GDM1 (cell line): ENCODE measurements around the gene PDCD5.
"Not testable (repeated sequence)": the region's sequence is repeated elsewhere in the genome, so short reads cannot be mapped to it uniquely, and the experiment has no call there.

Experiments used
- DNase-seq: peaks from one replicate; lab custom pipeline; 2025; lab: John Stamatoyannopoulos, UW

PDCD5 gene

GRCh38 chr19:32580353-32580900 is 563 bp upstream of the PDCD5 start:
- no peak for DNase-seq

DNA sequence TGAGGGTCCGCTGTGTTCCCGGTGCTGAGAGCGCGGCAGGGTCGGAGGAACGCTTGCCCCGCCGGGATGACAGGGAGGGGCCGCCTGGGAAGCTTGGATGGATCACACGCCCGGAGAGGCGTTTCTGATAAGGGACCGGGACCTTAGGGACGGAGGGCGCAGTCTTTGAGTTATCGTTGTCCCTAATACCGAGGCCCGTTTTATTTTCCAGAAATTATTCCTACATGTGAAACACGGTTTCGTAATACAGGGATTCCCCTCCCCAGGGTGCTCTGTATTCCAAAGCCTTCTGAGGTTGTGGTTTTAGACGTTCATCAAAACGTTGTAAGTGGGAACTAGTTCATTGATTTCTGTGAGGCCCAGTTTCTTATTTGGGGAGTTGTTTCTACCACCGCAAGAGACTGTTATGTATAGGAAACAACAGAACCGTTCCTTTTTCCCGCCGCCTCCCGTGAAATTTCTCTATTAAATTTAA is 752 bp downstream of the PDCD5 start:
- no peak for DNase-seq

DNA sequence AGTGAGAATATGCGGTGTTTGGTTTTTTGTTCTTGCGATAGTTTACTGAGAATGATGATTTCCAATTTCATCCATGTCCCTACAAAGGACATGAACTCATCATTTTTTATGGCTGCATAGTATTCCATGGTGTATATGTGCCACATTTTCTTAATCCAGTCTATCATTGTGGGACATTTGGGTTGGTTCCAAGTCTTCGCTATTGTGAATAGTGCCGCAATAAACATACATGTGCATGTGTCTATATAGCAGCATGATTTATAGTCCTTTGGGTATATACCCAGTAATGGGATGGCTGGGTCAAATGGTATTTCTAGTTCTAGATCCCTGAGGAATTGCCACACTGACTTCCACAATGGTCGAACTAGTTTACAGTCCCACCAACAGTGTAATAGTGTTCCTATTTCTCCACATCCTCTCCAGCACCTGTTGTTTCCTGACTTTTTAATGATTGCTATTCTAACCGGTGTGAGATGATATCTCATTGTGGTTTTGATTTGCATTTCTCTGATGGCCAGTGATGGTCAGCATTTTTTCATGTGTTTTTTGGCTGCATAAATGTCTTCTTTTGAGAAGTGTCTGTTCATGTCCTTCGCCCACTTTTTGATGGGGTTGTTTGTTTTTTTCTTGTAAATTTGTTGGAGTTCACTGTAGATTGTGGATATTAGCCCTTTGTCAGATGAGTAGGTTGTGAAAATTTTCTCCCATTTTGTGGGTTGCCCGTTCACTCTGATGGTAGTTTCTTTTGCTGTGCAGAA is 6.9 kb downstream of the PDCD5 start:
- DNase-seq: not testable (repeated sequence)

- DNase-seq: no peak
Measured at GRCh38 chr19:32594021-32594420, 13.0 kb downstream of the PDCD5 start.

DNA sequence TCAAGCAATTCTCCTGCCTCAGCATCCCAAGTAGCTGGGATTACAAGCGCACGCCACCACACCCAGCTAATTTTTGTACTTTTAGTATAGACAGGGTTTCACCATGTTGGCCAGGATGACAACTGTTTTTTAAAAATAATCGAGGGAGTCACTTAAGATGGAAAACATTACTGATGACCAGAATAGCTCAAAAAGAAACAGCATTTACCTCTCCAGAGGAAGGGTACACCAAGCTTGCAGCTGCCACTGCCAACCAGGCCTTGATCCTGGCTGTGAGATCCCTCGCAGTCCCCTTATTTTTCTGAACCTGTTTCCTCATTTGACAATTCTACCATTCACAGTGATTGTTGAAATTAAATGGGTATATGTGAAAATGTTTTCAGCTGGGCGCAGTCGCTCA is 14.5 kb downstream of the PDCD5 start:
- DNase-seq: no peak

DNA sequence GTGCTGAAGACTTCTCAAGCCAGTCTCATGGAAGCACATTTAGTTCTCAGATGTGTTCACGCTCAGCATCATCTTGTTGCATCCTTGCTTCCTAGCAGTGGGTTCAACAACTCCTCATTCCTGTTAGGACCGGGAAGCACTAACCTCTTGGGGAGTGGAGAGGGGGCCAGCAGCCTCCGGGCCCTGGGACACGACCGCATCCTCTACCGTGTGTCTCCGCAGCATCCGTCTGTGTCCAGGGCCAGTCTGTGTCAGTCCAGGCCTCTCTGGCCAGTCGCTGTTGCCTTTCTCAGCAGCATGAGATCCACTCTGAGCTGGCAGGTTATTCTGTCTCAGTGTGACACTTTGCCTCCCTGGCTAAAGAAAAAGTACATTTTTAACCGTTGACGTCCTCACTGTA is 17.0 kb downstream of the PDCD5 start:
- DNase-seq: no peak

DNA sequence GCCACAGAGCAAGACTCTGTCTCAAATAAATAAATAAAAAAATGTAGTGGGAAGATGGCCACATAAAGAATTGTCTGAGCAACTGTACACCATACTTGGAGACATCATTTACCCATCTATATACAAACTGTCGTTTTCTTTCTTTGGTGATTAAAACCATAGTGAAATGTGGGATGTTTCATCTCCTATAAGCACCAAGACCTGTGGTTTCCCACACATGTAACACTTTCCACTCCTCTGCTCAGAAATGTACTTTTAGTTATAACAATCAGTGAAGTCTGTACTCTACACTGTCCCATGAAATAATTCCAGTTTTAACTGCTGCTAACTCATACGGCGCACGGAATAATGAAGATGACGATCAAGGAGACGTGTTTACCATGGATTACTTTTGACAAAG is 18.3 kb downstream of the PDCD5 start:
- DNase-seq: no peak

DNA sequence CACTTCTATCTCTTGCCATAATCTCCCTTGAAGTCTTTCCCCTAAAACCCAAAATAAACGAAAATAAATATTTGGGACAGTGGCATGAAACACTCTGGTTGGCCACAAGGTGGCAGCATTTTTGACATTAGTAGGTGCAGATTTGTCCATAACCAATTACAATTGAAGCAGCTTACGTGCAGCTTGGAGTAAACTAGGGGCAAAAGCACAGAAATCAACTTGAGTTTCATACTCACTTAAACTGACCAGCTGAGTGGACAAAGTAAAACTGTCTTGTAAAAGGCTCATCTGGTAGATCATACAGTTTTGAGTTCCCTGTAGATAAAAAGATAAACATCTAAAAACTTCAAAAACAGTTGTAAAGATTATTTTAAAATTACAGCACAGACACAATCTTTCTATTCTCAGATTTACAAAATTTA is 18.8 kb downstream of the PDCD5 start:
- DNase-seq: no peak

- DNase-seq: no peak
Measured at GRCh38 chr19:32603961-32604360, 23.0 kb downstream of the PDCD5 start.

GRCh38 chr19:32605544-32605943 is 24.6 kb downstream of the PDCD5 start:
- DNase-seq: no peak

DNA sequence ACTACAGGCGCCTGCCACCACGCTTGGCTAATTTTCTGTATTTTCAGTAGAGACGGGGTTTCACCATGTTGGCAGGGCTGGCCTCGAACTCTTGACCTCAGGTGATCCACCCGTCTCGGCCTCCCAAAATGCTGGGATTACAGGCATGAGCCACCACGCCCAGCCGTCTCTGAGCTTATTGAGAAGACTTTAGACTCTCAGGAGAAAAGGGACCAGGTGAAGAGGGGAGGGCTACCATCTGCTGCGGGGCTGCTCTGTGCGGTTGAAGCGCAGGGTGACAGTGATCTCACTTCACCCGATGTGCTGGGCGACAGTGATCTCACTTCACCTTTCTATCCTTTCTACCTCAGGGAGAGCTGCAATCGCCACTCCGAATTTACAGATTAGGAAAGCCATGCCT is 25.3 kb downstream of the PDCD5 start:
- DNase-seq: no peak

DNA sequence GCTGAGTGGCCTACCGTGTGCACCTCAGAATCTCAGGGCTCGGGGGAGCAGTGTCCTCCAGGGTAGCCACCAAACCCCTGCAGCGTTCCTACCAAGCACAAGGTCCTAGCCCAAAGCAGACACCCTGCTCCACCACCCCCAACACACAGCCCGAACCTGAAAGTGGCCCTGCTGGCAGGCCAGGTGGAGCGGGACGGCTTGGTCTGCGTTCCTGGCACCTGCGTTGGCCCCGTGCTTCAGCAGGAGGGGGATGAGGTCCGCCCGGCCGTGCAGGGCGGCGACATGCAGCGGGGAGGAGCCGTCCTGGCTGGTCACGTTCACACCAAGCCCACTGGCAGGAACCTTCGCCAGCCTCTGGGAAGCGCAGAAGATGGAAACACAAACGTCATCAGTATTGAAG is 26.5 kb downstream of the PDCD5 start:
- DNase-seq: no peak

- no peak for DNase-seq
Measured at GRCh38 chr19:32611161-32611560, 30.2 kb downstream of the PDCD5 start.

GRCh38 chr19:32613008-32613407 is 32.0 kb downstream of the PDCD5 start:
- DNase-seq: no peak

- no peak for DNase-seq
Measured at GRCh38 chr19:32614916-32615315, 33.9 kb downstream of the PDCD5 start.

GRCh38 chr19:32615569-32615968 is 34.6 kb downstream of the PDCD5 start:
- DNase-seq: no peak

- no peak for DNase-seq
Measured at GRCh38 chr19:32619051-32619685, 38.2 kb downstream of the PDCD5 start.

DNA sequence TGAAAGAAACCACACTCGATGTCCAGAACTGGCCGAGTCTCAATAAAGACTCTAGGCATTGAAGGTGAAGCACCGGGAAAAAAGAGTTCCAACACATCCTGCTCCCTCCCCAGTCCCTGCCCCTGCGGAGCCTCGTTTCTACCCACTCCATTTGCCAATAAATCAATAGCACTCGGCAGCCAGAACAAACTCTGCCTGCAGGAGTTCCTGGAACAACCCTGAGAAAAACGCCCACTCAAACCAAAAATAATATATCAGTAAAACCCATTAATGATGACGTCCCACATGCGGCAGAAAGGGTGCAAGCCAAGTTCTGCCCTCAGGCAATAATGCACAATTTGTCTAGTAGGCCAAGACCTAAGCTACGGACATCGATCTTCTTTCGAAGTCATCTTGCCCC is 41.0 kb downstream of the PDCD5 start:
- DNase-seq: no peak

GRCh38 chr19:32624410-32624809 is 43.4 kb downstream of the PDCD5 start:
- DNase-seq: no peak

DNA sequence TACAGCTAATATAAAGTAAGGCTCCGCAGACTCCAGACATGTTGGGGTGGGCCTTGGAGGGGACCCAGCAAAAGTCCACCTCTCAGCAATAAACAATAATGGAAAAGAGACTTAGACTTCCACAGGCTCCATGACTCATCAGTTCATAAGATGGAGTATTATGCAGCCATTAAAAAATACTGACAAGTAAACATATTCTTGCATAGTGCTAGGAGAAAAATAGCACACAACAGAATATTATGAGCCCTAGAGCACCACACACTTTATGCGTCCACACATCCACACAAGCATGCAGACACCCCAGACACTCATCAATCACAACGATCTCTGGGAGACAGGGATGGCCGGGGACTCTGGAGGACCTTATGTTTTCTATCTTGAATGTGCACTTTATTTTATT is 46.0 kb downstream of the PDCD5 start:
- DNase-seq: no peak

GRCh38 chr19:32627714-32628270 is 46.8 kb downstream of the PDCD5 start:
- DNase-seq: no peak

DNA sequence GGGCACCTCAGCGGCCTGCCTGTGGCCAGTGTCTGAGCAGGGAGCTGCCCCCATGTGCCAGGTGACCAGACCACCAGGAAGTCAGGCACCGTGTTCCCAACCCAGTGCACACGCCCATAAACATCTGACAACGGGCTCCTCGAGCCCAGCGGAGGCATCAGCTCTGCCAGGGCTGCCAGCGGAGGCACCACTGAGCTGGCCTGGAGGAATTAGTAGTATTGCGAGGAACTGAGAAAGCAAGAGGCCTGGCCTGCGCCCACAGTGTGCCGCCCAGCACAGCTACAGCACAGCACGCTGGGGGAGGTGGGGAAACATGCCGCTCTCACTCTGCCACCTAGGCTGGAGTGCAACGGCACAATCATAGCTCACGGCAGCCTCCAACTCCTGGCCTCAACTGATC is 49.3 kb downstream of the PDCD5 start:
- DNase-seq: no peak

DNA sequence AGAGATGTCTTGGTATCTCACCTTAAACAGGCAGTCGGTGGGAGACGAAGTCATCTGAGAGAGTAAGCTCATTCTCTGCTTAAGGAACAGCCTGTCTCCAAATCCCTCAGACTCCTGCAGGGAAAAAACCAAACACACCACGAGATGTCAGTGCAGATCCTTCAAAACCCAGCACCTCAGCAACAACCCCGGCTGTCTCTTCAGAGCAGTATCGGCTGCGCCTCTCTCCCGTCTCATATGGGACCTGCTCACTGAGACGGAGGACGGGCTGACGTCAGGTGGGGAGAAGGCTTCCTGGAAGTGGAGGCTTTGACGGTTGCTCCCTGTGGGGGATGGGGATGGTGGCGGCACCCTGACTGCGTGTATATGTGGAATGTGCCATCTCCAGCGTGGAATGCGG is 50.4 kb downstream of the PDCD5 start:
- DNase-seq: no peak
